Measurements from ENCODE around the gene ISOC2. TPM values are rescaled to one million over a fixed set of nuclear protein-coding genes. Genes with fewer than 3 reads are reported as not detected.

ISOC2 gene
- total and polyA plus RNA-seq, 9 of the 15 experiments (the other 6 are each of a cell fraction or from before 2014, with no cell fraction given): 1.2 to 229 (median 58.3) TPM

- TF ChIP-seq ATF1 (CRISPR knock-in tag; IDR thresholded peaks at IDR 0.05) (no peak), ATF1 (tag; IDR thresholded peaks at IDR 0.05) (peak; percentile 18; the same call in 1 of the 2 replicates), MYBL2 (IDR thresholded peaks at IDR 0.05; ENCODE audit: low read depth) (no peak), MYBL2 (CRISPR knock-in tag; IDR thresholded peaks at IDR 0.05; ENCODE audit: borderline replicate concordance) (no peak), POLR2B (IDR thresholded peaks at IDR 0.05; ENCODE audit: low read depth, partially characterized antibody) (peak; percentile 32), TEAD2 (tag; IDR thresholded peaks at IDR 0.05) (no peak), ZFP30 (CRISPR knock-in tag; IDR thresholded peaks at IDR 0.05; ENCODE audit: borderline replicate concordance) (no peak), CGGBP1 (CRISPR knock-in tag; IDR thresholded peaks at IDR 0.05) (no peak), MTA3 (IDR thresholded peaks at IDR 0.05; ENCODE audit: borderline replicate concordance) (peak; percentile 68; the same call in 1 of the 2 replicates), TSHZ1 (CRISPR knock-in tag; IDR thresholded peaks at IDR 0.05) (no peak), RBBP5 (IDR thresholded peaks at IDR 0.05; ENCODE audit: borderline replicate concordance, insufficient read depth, low read length, poor library complexity, severe bottlenecking) (no peak), NFE2 (IDR thresholded peaks at IDR 0.05; ENCODE audit: low read depth) (no peak), POLR2G (IDR thresholded peaks at IDR 0.05; ENCODE audit: low read depth, low read length) (peak; percentile 55; the same call in 1 of the 2 replicates), IFI16 (CRISPR knock-in tag; IDR thresholded peaks at IDR 0.05) (no peak), GABPA (tag; conservative IDR thresholded peaks at IDR 0.05; ENCODE audit: low read depth) (no peak), GABPB1 (CRISPR knock-in tag; IDR thresholded peaks at IDR 0.05) (0 out of 2 replicates have a peak, but pooled peaks have one; percentile 31), TARDBP (IDR thresholded peaks at IDR 0.05) (no peak), MBD1 (CRISPR knock-in tag; IDR thresholded peaks at IDR 0.05) (no peak), VEZF1 (CRISPR knock-in tag; IDR thresholded peaks at IDR 0.05) (peak; percentile 46; the same call in 1 of the 2 replicates), FOXA3 (CRISPR knock-in tag; conservative IDR thresholded peaks at IDR 0.05 in 1 of 2, IDR thresholded peaks at IDR 0.05 in 1 of 2) (peak in 1 of 2 experiments; percentile 21; a peak in 1 of 4 replicates), L3MBTL2 (IDR thresholded peaks at IDR 0.05) (peak; percentile 45; the same call in 1 of the 2 replicates)
Measured at GRCh38 chr19:55440411-55441105, 20.9 kb downstream of the ISOC2 start (continued).
